MM.1S (cell line): Measurements from ENCODE around the gene NLRP9.

ENCODE experiments used
- DNase-seq: peaks from one replicate; pipeline ENCODE4 v3.0.0-alpha.2; 2015
- H2AFZ ChIP-seq: fragments of 300-600 bp; sonication (generic); 2 replicates; pipeline ENCODE4 v1.6.0; 2016; ENCODE audit warnings: antibody characterized with exemption, low read length
- H3F3A ChIP-seq: fragments of 300-600 bp; sonication (generic); 2 replicates; pipeline ENCODE4 v1.6.1; 2016; ENCODE audit warnings: mild to moderate bottlenecking, antibody characterized with exemption, low read length, moderate library complexity, mixed read lengths; ENCODE audit not compliant: insufficient read depth
- H3K27ac ChIP-seq: fragments of 300-600 bp; sonication (generic); 2 replicates; pipeline ENCODE4 v1.5.1; 2016; ENCODE audit warnings: mild to moderate bottlenecking, low read length
- H3K27me3 ChIP-seq: fragments of 300-600 bp; sonication (generic); replicated peaks from 2 replicates; pipeline ENCODE4 v1.6.0; 2016; ENCODE audit warnings: low read length; ENCODE audit not compliant: insufficient read depth
- H3K36me3 ChIP-seq: fragments of 300-600 bp; sonication (generic); replicated peaks from 2 replicates; pipeline ENCODE4 v1.6.1; 2016; ENCODE audit warnings: mild to moderate bottlenecking, low read length, mixed read lengths; ENCODE audit not compliant: insufficient read depth
- H3K4me1 ChIP-seq: fragments of 300-600 bp; sonication (generic); 2 replicates; pipeline ENCODE4 v1.6.1; 2016; ENCODE audit warnings: low read length, mixed read lengths
- H3K4me2 ChIP-seq: fragments of 300-600 bp; sonication (generic); 2 replicates; pipeline ENCODE4 v1.6.0; 2016; ENCODE audit warnings: low read depth, low read length
- H3K4me3 ChIP-seq: fragments of 300-600 bp; sonication (generic); 2 replicates; pipeline ENCODE4 v1.5.1; 2016; ENCODE audit warnings: low read length, mixed read lengths
- H3K79me2 ChIP-seq: fragments of 300-600 bp; sonication (generic); 2 replicates; pipeline ENCODE4 v1.6.1; 2016; ENCODE audit warnings: mixed run types, low read length, mixed read lengths
- H3K9ac ChIP-seq: fragments of 300-600 bp; sonication (generic); 2 replicates; pipeline ENCODE4 v1.6.1; 2016; ENCODE audit warnings: low read length, mixed read lengths
- H3K9me2 ChIP-seq: fragments of 300-600 bp; sonication (generic); replicated peaks from 2 replicates; pipeline ENCODE4 v1.6.1; 2016; ENCODE audit warnings: mild to moderate bottlenecking, low read length, mixed read lengths; ENCODE audit not compliant: insufficient read depth
- H3K9me3 ChIP-seq: fragments of 300-600 bp; sonication (generic); replicated peaks from 2 replicates; pipeline ENCODE4 v1.6.1; 2016; ENCODE audit warnings: mild to moderate bottlenecking, low read length, mixed read lengths; ENCODE audit not compliant: insufficient read depth
- H4K20me1 ChIP-seq: fragments of 300-600 bp; sonication (generic); 2 replicates; pipeline ENCODE4 v1.6.1; 2016; ENCODE audit warnings: mild to moderate bottlenecking, low read length, moderate library complexity, mixed read lengths; ENCODE audit not compliant: insufficient read depth
- CTCF ChIP-seq: fragments of 300-600 bp; sonication (generic); IDR thresholded peaks from 2 replicates; pipeline ENCODE4 v1.5.1; 2016; ENCODE audit warnings: antibody characterized with exemption, low read length, mixed read lengths
- EZH2 ChIP-seq: fragments of 300-600 bp; sonication (generic); optimal IDR thresholded peaks from 2 replicates; pipeline ENCODE3; 2017; ENCODE audit warnings: low read depth, mild to moderate bottlenecking, antibody characterized with exemption, low read length, mixed read lengths
- EZH2phosphoT487 ChIP-seq: fragments of 300-600 bp; sonication (generic); IDR thresholded peaks from 2 replicates; pipeline ENCODE4 v1.6.1; 2018; ENCODE audit warnings: antibody characterized with exemption, low read length

The NLRP9 gene

GRCh38 chr19:55674459-55674840 is 63.8 kb downstream of the NLRP9 start:
- Histone ChIP-seq H3K9me3 (no peaks in the 10 kb centered on the region), H3K4me1 (peaks cover 27% of the 10 kb centered on the region), H3K9me2 (no peaks in the 10 kb centered on the region), H2AFZ (no peak overlapping the region), H3K4me2 (peak overlapping the region; percentile 64), H4K20me1 (peaks cover 20% of the 10 kb centered on the region), H3K79me2 (peaks cover 85% of the 10 kb centered on the region), H3K27ac (peak overlapping the region; percentile 55; the same call in 1 of the 2 replicates), H3K4me3 (peak overlapping the region; percentile 75), H3F3A (peaks cover 47% of the 10 kb centered on the region), H3K36me3 (peaks cover 15% of the 10 kb centered on the region), H3K9ac (peak overlapping the region; percentile 56; the same call in 1 of the 2 replicates), H3K27me3 (no peaks in the 10 kb centered on the region)
- no peak for TF ChIP-seq EZH2
- no peak for TF ChIP-seq EZH2phosphoT487
- TF ChIP-seq CTCF = no peak
- DNase-seq = no peak

- H2AFZ ChIP-seq = no peak overlapping the region
- peaks cover 85% of the 10 kb centered on the region for H3K79me2 ChIP-seq
- no peak overlapping the region for H3K4me3 ChIP-seq
- no peaks in the 10 kb centered on the region for H3K9me3 ChIP-seq
- TF ChIP-seq EZH2phosphoT487 (no peak), CTCF (no peak), EZH2 (no peak)
- no peak overlapping the region for H3K9ac ChIP-seq
- H3K4me1 ChIP-seq = peaks cover 24% of the 10 kb centered on the region
- no peak overlapping the region for H3K27ac ChIP-seq
- H3F3A ChIP-seq = peaks cover 47% of the 10 kb centered on the region
- H4K20me1 ChIP-seq = peaks cover 22% of the 10 kb centered on the region
- H3K4me2 ChIP-seq = no peak overlapping the region
- H3K9me2 ChIP-seq = no peaks in the 10 kb centered on the region
- DNase-seq = no peak
- H3K36me3 ChIP-seq = peaks cover 15% of the 10 kb centered on the region
- H3K27me3 ChIP-seq = no peaks in the 10 kb centered on the region
Measured at GRCh38 chr19:55673889-55674288, 64.3 kb downstream of the NLRP9 start.

GRCh38 chr19:55673465-55673864 is 64.7 kb downstream of the NLRP9 start:
- peaks cover 26% of the 10 kb centered on the region for H4K20me1 ChIP-seq
- H3K27me3 ChIP-seq = no peaks in the 10 kb centered on the region
- no peak overlapping the region for H3K4me2 ChIP-seq
- no peaks in the 10 kb centered on the region for H3K9me2 ChIP-seq
- H3K4me3 ChIP-seq = no peak overlapping the region
- H3K27ac ChIP-seq = no peak overlapping the region
- H3K4me1 ChIP-seq = peaks cover 20% of the 10 kb centered on the region
- H3K9ac ChIP-seq = no peak overlapping the region
- H3F3A ChIP-seq = peaks cover 45% of the 10 kb centered on the region
- H3K79me2 ChIP-seq = peaks cover 85% of the 10 kb centered on the region
- H2AFZ ChIP-seq = no peak overlapping the region
- no peak for DNase-seq
- H3K9me3 ChIP-seq = no peaks in the 10 kb centered on the region
- H3K36me3 ChIP-seq = peaks cover 15% of the 10 kb centered on the region
- TF ChIP-seq EZH2phosphoT487 (no peak), CTCF (no peak), EZH2 (no peak)

GRCh38 chr19:55672418-55672817 is 65.8 kb downstream of the NLRP9 start:
- Histone ChIP-seq H3K36me3 (peaks cover 15% of the 10 kb centered on the region), H3K27ac (no peak overlapping the region), H4K20me1 (peaks cover 27% of the 10 kb centered on the region), H3K4me1 (peaks cover 11% of the 10 kb centered on the region), H3K79me2 (peaks cover 86% of the 10 kb centered on the region), H3F3A (peaks cover 38% of the 10 kb centered on the region), H3K4me2 (no peak overlapping the region), H2AFZ (no peak overlapping the region), H3K27me3 (no peaks in the 10 kb centered on the region), H3K4me3 (no peak overlapping the region), H3K9me3 (no peaks in the 10 kb centered on the region), H3K9me2 (no peaks in the 10 kb centered on the region), H3K9ac (no peak overlapping the region)
- TF ChIP-seq CTCF (no peak), EZH2 (no peak), EZH2phosphoT487 (no peak)
- DNase-seq = no peak
